HG03571 (cell line): ENCODE data around the gene NIF3L1.

Source experiments
- ATAC-seq: cut with Tn5 transposase; IDR thresholded peaks from one replicate; pipeline ENCODE4 v1.9.1; 2021; ENCODE audit not compliant: unreplicated experiment

NIF3L1 gene, protein sequence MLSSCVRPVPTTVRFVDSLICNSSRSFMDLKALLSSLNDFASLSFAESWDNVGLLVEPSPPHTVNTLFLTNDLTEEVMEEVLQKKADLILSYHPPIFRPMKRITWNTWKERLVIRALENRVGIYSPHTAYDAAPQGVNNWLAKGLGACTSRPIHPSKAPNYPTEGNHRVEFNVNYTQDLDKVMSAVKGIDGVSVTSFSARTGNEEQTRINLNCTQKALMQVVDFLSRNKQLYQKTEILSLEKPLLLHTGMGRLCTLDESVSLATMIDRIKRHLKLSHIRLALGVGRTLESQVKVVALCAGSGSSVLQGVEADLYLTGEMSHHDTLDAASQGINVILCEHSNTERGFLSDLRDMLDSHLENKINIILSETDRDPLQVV

DNA sequence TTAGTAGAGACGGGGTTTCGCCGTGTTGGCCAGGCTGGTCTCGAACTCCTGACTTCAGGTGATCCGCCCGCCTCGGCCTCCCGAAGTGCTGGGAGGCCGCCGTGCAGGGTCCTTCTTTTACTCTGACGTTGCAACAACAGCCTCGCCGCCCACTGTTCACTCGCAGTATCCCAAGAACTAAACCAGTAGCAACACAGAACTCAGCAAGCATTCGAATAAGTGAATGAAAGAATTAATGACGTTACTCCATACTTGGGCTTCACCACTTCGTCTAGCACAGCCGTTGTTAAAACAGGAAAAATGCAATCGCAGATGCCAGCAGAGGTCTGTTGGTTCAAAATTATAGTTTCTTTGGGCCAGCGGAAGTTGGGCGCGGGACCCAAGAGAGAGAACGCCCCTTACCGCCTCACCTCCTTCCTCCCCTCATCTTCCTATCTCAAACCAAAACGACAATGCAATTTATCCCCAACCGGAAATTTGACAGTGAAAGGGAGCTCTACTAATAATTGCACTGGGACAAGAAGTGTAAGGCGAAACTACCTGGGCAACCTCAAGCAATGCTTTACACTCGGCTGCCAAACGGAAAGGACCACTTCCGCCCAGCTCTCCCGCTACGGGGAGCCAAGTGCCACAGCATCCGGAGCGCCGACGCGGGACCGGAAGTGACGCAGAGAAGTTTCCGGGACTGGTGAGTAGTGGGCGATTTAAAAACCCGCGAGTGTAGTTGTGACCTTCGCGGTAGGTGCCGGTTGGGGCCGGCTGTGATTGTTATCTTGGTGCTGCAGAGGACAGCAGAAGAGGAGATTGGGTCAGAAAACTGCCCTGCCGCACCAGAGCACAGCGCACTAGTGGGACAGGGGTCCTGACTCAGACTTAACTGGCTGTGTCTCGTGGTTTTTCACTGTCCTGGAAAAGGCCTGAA lies at the start of gene NIF3L1, which contains the start of gene PPIL3:
Gene NIF3L1, plus strand, starts transcription at position 668 of the 922 bp plus-strand sequence. CDS start 2,573 bp downstream, outside the sequence.
Gene PPIL3, minus strand, starts transcription at position 374 of the 922 bp plus-strand sequence. CDS start 1,462 bp downstream, outside the sequence.
- ATAC-seq: peak; percentile 89

DNA sequence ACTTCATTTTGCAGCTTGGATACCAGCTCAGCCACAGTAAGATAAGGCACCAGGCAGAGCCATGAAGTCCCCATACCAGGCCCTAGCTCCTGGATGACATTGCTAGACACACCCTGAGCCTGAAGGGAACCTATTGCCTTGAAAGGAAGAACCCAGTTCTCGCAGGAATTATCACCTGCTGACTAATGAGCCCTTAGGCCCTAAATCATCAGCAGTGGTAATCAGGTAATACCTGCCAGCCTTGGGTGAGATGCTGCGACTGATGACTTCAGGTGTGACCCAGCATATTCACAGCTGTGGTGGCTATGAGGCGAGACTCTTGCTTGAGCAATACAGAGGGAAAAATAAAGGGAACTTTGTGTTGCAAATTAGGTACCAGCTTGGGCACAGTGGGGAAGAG lies 49.7 kb upstream of the NIF3L1 start:
- ATAC-seq: no peak

DNA sequence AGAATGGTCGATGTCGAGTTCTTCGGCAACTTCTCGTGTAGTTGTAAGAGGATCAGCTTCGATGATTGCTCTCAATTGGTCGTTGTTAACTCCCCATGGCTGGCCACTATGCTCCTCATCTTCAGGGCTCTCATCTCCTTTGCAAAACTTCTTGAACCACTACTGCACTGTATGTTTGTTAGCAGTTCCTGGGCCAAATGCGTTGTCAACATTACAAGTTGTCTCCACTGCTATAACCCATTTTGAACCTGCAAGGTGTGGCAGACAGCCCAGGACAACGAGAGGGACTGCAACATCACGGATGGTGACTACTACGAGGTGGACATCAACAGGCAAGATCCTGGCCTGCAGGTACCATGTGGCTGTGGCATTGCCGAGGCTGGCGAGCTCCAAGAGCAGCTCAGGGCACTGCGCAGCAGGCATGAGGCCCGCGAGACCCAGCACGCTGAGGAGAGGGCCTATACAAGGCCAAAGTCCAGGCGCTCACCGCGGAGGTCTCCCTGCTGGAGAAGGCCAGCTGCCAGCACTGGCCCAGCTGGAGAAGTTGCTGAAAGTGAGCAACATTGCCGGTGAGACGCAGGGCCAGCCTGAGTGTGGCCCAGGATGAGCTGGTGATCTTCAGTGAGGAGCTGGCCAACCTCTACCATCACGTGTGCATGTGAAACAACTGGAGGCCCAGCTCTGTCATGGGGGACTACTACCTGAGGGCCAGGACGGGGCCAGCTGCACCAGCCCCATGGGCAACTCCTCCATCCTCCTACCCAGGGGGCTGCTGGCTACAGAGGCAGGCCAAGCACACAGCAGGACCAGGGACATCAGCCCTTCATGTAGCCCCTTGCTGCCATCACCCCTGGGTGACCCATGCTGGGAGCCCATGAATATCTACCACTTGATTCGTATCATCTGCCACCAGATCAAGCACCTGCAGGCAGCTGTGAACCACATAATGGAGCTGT lies 44.9 kb upstream of the NIF3L1 start:
- no peak for ATAC-seq

DNA sequence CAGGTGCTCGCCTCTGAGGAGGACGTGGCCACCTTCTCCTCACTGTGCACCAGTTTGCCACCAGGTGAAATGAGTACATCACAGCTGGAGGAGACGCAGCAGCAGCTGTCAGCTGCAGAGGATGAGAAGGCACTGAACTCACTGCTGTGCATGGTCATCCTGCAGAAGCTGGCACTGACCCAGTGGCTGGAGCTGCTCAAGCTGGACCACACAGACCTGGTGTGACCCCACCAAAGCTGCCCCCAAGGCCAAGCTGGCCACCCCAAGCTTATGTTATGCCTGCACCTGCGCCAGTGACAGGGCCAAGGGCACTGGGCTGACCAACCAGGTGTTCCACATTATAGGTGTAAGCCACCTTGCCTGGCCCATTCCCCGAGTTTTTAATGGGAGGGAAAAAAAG lies 44.0 kb upstream of the NIF3L1 start:
- ATAC-seq: no peak

DNA sequence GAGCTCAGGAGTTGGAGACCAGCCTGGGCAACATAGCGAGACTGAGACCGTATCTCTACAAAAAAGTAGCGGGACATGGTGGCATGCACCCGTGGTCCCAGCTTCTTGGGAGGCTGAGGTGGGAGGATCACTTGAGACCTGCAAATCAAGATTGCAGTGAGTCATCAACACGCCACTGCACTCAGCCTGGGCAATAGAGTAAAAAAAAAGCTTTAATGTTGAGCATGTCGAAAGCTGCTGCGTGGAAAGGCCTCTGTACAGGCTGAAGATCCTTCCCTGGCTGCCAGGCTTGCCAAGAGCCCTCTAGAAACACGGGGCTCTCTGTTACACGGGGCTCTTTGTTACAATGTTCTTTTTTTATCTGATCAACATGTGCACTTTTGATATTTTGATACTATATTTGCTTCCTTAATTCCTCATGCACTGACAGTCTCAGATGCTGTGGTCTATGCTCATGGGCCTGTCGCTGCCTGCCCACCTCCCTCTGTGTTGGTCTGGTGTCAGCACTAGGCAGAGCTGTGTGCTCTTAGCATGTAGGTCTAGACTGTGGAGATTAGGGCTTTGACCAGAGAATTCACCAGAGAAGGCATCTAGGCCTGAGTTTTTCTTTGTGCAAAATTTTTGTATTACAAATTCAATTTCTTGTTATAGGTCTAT lies 43.4 kb upstream of the NIF3L1 start:
- ATAC-seq: no peak

DNA sequence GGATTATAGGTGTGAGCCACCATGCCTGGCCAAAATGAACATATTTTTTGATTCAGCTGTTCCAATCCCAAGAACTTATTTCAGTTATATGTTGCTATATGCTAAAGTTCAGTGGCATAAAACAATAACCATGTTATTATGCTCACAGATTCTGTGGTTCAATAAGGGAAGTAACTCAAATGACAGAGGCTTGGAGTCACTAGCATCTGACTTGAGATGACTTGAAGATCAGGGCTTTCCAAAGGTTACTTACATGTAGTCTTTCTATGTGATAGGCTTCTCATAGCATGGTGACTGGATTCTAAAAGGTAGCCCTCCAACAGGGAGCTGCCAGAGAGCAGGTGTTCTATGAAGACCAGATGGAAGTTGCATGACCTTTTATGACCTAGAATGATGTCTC lies 41.9 kb upstream of the NIF3L1 start:
- no peak for ATAC-seq

DNA sequence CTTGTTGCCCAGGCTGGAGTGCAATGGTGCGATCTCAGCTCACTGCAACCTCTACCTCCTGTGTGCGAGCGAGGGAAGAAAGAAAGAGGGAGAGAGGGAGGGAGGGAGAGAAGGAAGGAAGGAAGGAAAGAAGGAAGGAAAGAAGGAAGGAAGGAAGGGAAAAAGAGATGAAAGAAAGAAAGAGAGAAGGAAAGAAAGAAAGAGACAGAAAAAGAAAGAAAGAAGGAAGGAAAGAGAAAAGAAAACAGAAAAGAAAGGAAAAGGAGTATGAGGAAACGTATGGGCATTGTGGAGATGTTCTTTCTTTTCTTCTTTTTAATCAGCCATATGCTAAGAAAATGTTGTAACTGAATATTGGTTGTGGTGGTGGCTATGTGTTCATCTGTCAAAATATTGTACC lies 41.2 kb upstream of the NIF3L1 start:
- no peak for ATAC-seq

DNA sequence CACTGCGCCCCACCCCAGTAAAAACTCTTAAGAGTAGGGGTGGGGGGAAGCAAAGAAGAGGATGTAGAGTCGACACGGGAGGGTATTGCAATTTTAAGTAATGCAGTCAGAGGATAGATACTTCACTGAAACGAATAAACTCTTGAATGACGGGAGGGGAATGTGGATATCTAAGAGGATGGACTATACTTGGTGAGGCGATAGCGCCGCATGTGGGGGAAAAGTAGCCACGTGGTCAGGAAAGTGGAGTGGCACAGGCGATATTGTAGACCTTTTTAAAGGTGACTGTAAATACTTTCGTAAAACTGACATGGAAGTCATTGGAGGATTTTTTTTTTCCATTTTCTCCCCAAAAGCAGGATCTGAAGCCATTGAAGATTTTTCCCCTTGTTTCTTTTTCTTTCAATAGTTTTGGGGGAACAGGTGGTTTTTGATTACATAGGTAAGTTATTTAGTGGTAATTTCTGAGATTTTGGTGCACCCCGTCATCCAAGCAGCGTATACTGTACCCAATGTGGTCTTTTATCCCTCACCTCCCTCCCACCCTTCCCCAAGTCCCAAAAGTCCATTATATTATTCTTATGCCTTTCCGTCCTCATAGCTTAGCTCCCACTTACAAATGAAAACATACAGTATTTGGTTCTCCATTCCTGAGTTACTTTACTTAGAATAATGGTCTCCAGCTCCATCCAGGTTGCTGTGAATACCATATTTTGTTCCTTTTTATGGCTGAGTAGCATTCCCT lies 38.5 kb upstream of the NIF3L1 start:
- ATAC-seq: no peak

DNA sequence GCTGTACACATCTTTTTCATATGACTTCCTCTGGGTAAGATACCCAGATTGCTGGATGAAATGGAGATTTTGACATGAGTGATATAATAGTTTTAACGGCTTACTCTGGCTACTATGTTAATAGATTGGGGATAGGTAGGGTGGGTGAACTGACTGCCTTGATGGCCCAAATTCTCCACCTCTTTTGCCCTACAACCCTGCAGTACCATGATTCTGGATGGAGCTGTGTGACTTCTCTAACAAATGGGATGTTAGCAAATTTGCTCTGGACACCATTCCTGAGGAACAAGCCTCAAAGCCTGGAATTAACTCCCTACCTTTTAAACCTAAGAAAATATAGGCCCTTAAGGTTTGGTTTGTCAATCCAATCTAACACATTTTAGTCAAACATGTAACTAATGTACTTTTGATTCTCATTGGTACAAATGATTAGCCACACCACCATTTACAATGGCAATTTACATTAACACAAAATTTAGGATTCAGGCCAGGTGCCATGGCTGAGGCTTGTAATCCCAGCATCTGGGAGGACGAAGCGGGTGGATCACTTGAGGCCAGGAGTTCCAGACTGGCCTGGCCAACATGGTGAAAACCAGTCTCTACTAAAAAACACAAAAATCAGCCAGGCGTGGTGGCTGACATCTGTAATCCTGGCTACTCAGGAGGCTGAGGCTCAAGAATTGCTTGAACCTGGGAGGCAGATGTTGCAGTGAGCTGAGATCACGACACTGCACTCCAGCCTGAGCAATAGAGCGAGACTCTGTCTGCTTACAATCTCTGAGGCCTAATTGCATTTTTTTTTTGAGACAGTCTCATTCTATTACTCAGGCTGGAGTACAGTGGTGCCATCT lies 37.5 kb upstream of the NIF3L1 start:
- no peak for ATAC-seq

DNA sequence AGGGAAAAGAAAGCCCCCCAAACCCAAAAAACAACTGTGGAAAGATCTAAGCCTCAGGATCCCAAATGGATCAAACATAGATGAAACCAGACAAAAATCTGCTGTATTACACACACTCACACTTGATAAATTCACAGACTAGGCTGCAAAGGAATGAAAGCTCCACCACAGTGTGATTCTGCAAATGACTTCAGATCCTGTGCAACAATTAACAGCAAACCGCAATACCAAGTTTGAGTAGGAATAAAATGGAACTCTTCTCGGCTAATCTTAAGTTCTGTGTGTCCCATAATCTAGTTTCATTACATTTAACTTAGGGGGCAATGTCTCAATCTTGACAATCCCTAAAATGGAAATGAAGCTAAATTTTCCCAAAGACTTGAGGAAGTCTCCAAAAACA lies 36.6 kb upstream of the NIF3L1 start:
- ATAC-seq: no peak

DNA sequence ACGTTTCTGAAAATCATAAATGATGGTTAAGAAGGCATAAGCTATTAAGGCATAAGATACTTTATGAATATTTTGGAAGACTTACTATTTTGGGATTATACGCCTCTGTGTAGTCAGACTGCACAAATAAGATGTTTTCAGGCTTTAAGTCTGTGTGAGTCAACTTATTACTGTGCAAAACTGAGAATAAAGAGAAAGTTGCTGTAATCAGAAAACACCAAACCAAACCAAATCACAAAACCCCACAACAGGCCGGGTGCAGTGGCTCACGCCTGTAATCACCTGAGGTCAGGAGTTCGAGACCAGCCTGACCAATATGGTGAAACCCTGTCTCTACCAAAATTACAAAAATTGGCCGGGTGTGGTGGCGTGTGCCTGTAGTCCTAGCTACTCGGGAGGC lies 32.4 kb upstream of the NIF3L1 start:
- no peak for ATAC-seq

DNA sequence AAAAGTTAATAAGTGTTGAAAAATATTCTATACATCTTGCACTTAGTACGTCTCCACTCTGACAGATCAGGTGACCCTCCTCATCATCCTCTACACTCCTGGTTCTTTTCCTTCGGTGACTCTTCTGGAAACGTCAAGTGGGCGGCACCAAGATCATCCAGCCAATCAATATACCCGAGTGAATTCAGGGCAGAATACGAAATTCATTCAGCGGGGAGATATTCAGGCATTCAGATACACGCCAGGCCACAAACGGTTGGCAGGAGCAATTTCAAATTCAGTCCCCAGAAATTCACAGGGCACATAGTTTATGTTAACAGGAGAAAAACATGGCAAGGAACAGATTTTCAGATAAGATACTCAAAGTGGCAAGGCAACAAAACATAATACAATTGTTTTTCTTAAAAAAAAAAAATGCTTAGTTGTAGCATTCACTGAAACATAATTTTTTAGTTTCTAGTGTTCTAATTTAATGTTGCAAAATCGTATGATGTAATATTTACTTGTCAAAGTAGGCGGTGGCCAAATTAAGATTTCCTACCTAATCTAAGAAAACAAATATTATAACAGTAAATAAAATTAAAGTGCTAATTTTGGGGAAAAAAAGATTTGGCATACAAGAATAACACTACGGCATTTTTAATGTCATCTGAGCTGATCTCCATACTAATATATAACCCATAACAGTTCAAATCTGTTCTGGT lies 28.9 kb upstream of the NIF3L1 start:
- ATAC-seq: no peak

DNA sequence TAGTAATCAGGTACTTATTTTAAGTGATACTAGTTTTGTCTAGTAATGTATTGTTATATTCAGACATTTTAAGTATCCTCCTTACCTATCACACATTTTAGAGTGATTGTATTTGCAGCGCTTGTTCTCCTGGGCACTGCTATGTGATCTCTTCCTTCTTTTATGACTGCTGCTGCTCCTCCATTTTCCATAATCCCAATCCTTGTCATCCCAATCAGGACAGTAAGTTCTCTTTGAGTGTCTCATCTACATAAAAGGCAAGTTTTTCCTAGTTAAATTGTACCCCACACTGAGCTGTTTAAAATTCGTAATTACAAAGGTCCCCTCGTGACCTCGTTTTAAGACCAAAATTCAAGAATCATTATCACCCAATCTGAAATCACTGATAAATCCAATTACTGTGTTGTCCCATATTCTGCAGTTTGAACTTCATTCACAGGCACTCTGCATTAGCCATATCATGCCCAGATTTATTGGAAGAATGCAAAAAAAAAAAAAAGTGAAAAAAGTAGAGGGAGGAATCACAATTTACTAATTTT lies 27.5 kb upstream of the NIF3L1 start:
- ATAC-seq: no peak

DNA sequence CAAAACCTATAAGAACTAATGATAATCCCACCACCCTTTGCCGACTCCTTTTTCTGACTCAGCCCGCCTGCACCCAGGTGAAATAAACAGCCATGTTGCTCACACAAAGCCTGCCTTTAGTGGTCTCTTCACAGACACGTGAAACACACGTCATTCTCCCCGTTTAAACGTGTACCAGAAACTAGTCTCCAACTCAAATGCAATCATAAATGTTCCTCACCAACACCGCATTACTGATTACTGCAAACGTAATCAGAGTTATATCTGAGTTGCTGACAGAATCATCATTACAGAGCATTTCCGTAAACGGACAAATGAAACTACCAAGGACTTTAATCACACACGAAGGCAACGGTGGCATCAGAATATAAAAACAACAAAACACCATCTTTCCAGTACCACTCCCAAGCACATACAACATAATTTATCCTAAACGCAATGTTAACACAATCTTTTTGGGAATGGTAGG lies 26.6 kb upstream of the NIF3L1 start:
- ATAC-seq: no peak

DNA sequence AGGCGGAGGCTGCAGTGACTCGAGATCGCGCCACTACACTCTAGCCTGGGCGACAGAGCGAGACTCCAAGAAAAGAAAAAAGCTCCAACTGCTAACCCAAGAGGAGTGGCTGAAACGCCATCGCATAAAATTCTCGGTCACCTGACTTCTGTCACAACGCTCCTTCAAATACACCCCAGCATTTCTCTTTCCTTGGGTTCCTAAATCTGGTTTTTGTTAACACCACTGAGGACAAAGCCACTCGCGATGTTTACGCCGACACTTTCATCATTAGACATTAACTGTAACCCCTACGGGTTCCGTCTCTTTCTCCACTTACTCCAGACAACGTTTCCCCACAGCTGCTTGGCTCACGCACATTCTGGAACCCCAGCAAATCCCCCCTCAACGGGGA lies 25.4 kb upstream of the NIF3L1 start:
- ATAC-seq: peak; percentile 5

DNA sequence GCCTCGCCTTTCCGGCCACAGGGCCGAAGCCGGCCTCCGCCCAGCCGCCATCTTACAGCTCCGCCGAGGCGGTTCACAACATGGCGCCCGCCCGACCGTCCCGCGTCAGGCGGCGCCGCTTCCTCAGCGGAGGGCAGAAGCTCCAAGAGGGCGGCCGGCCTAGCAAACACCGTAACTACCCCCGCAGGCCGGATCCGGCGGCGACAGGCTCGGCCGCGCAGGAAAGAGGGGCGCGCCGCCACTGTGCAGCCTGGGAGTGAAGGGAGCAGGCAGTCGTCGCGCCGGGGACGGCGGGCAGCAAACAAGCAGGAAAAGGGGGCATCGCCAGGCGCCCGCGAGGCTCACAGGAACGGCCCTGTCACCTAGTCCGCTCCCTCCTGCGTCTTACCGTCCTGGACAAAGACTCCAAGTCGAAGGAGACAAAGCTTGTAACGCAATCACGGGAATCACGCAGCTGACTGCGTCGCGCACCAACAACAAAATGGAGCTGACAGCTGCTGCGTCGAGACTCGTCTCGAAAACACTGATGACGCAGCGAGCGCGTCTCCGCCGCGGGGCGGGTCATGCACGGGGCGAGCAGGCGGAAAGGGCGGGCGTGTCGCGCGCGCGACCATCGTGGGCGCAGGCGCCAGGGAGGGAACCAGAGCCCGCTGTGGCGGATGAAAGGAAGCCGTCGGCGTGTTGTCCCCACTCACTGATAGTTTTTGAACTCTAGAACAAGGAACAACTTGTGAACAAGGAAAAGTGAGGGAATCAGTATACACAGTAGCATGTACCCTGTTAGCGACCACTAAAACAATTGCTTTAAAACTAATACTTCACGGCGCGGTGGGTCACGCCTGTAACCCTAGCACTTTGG lies 24.8 kb upstream of the NIF3L1 start, which contains the start of gene CLK1:
Gene CLK1, minus strand, starts transcription at position 483 of the 859 bp plus-strand sequence. CDS start 2,796 bp downstream, outside the sequence.
- peak; percentile 85 for ATAC-seq

DNA sequence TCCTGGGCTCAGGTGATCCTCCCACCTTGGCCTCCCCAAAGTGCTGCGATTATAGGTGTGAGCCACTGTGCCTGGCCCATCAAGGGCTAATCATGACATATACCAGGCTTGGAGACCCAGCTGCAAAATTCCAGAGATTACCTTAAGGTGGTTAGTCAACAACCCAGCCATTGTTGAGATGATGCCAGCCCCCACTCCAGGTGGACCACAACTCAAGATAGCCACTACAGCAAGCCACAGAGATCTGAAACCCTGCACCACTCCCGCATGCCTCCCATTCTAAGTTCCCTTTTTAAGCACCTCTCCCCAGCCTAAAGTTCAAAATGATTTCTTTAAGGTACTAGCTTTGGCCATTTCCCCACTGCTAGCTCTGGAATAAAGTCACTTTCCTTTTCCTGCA lies 20.2 kb upstream of the NIF3L1 start:
- no peak for ATAC-seq
